Iris pigment epithelial cell (primary cell): ENCODE results near the gene CTSL.

Experiments used
- DNase-seq: peaks from one replicate; pipeline ENCODE4 v3.0.0-alpha.2; 2011; ENCODE audit warnings: low read depth

CTSL gene

DNA sequence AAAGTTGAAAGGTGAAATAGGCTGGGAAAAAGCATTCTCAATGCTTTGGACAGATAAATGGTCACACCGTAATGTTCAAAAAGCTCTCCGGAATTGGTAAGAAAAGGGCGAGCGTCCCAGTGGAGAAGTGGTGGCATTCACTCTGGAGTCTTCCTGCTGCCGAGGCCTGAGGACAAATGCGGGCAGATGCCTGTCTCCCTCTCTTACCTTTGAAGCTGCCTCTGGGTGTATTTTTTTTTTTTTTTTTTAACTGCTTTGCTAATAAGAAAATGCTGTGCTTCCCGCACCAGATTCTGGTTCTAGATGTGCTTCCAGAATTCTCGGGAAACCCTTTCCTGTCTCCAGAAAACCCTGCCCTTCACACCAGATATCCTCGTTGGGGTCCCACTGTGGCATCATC lies 24.4 kb upstream of the CTSL start:
- no peak for DNase-seq

DNA sequence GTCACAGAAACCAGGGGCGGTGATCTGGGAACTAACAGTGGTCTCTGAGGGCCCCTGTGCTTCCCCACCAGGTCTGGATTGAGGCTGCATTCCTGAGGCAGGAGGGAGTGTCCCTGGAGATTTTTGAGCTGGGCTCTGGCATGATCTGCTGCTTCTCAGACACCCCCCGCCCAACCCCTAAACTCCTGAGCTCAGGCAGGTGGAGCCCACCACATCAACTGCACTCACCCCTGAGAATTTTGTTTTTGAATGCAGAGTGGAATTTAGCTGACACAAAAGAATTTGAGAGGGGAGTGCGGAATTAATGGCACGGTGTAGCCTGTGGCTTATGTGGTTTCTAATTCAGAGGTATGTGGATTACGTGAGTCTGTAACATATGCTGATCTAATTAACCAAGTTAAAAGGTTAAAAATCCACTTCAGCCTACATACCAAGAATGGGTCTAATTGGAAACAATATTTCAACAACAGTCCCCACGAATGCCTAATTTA lies 23.9 kb upstream of the CTSL start:
- peak; percentile 34 for DNase-seq

DNA sequence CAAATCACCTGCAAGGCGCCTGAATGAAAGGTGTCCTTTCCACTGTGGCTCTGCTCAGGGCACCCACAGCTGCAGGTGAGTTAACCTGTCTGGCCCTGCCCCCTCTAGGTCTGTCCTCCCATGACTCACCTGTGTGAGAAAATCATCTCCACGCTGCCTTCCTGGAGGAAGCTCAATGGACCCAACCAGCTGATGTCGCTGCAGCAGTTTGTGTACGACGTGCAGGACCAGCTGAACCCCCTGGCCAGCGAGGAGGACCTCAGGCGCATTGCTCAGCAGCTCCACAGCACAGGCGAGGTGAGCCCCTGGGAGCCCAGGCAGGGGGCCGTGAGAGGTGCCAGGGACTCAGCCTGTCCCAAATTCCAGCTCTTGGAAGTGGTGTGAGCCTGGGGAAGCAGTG lies 23.0 kb upstream of the CTSL start:
- no peak for DNase-seq

DNA sequence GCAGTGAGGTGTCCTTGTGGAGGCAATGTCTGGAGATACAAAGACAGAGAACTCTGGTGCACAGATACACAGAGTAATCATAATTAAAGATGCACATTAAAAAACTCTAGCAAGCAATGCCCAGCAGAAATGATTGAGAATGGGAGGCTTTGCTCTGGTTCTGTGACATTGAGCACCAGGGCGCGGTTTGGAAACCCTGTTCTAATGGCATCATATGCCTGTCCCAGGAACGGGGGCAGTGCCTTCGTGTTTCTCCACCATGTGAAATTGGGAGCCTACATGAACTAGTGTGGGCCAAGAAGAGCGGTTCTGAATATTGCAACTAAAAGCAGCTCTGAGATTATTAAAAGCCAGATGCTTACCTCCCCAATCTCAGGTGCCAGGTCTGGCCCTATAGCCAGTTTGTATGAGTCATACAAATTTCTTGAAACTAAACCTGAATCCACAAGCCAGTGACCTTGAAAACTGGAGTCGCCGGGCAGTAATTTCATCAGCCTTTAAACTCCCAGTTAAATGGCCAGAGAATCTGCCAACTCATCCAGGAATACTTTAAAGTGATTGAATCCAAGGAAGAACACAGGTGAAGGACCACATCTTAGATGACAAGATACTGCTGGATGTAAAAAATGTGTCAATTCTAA lies 22.2 kb upstream of the CTSL start:
- DNase-seq: peak; percentile 38

DNA sequence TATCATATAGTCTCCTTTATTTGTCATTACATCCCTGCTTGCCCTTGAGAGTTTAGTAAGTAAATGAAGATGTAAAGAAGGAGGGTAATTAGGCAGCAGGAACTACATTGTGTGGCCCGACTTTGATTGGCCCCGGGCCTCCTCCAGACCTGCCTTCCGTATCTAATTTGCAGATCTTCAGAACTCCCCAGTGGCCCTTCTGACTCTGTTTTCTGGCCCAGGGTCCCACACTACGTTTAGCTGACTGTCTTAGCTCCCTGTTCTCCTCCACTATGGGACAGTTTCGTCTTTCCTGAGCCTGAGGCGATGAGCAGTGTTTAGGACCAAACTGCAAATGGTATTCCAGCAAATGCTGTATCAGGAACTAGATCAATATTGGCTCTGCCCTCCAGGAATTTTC lies 21.6 kb upstream of the CTSL start:
- DNase-seq: no peak

DNA sequence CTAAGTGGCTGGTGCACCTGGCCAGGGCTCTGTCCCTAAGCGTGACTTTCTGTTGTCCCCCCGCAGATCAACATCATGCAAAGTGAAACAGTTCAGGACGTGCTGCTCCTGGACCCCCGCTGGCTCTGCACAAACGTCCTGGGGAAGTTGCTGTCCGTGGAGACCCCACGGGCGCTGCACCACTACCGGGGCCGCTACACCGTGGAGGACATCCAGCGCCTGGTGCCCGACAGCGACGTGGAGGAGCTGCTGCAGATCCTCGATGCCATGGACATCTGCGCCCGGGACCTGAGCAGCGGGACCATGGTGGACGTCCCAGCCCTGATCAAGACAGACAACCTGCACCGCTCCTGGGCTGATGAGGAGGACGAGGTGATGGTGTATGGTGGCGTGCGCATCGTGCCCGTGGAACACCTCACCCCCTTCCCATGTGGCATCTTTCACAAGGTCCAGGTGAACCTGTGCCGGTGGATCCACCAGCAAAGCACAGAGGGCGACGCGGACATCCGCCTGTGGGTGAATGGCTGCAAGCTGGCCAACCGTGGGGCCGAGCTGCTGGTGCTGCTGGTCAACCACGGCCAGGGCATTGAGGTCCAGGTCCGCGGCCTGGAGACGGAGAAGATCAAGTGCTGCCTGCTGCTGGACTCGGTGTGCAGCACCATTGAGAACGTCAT lies 19.7 kb upstream of the CTSL start:
- no peak for DNase-seq

DNA sequence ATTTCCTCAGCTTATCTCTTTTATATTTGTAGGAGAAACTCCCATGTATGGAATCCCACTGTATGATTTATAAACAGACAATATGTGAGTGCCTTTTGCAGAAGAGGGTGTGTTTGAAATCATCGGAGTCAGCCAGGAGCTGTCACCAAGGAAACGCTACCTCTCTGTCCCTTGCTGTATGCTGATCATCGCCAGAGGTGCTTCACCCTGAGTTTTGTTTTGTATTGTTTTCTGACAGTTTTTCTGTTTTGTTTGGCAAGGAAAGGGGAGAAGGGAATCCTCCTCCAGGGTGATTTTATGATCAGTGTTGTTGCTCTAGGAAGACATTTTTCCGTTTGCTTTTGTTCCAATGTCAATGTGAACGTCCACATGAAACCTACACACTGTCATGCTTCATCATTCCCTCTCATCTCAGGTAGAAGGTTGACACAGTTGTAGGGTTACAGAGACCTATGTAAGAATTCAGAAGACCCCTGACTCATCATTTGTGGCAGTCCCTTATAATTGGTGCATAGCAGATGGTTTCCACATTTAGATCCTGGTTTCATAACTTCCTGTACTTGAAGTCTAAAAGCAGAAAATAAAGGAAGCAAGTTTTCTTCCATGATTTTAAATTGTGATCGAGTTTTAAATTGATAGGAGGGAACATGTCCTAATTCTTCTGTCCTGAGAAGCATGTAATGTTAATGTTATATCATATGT lies 18.0 kb upstream of the CTSL start:
- DNase-seq: peak; percentile 50

DNA sequence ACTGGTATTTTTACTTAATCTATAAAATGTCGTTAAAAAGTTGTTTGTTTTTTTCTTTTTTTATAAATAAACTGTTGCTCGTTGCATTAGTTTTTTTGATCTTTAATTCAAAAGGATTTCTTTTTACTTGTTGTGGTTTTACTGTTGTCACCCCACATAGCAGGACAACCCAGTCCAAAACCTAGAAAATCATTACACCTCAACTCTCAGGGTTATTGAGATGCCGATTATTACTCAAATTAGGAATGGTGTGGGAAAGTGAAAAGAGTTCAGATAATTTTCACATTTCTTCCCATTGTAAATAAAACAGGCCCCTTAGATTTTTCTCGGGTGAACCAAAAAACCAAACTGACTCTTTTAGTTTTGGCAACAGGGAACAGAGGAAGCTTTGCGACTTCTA lies 17.4 kb upstream of the CTSL start:
- DNase-seq: no peak

DNA sequence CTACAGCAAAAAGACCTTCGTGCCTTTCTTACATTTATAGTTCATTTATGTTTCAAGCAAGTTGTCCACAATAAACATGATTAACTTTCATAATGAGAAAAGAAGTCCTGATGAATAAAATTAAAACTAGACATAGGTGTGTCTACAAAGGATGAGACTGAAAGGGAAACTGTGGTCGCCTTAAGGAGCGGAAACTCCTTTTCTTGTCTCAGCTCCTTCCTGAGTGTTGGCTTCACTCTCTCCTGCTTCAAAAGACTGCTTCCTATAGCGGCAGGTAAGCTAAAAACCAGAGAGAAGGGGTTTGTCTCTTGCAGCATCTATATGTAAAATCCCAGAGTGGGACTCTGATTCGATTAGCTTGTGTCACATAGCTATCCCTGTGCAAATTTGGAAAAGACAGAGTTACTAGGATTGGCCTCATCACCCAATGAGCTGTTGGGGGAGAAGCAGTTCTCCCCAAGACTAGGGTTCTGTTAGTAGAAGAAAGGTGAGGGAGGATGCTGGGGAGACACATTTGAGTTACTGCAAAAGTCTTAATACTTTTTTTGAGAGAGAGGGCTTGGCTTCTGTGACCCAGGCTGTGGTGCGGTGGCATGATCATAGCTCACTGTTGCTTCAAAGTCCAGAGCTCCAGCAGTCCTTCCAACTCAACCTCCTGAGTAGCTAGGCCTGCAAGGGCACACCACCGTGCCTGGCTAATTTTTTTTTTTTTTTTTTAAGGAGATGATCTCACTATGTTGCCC lies 16.8 kb upstream of the CTSL start:
- DNase-seq: no peak

DNA sequence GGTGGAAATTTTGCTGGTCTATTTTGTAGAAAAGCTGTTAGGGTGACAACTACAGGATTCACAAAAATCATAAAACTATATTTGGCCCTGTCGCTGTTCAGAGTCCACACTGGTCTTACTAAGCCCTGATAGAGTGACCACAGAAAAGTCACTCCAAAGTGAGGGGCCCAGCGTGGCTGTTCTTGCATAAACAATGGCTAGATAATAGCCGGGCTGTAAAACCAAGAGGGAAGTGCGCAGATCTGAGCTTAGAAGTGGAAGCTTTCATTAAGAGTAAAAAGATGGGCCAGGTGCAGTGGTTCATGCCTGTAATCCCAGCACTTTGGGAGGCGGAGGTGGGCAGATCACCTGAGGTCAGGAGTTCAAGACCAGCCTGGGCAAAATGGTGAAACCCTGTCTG lies 15.5 kb upstream of the CTSL start:
- no peak for DNase-seq

DNA sequence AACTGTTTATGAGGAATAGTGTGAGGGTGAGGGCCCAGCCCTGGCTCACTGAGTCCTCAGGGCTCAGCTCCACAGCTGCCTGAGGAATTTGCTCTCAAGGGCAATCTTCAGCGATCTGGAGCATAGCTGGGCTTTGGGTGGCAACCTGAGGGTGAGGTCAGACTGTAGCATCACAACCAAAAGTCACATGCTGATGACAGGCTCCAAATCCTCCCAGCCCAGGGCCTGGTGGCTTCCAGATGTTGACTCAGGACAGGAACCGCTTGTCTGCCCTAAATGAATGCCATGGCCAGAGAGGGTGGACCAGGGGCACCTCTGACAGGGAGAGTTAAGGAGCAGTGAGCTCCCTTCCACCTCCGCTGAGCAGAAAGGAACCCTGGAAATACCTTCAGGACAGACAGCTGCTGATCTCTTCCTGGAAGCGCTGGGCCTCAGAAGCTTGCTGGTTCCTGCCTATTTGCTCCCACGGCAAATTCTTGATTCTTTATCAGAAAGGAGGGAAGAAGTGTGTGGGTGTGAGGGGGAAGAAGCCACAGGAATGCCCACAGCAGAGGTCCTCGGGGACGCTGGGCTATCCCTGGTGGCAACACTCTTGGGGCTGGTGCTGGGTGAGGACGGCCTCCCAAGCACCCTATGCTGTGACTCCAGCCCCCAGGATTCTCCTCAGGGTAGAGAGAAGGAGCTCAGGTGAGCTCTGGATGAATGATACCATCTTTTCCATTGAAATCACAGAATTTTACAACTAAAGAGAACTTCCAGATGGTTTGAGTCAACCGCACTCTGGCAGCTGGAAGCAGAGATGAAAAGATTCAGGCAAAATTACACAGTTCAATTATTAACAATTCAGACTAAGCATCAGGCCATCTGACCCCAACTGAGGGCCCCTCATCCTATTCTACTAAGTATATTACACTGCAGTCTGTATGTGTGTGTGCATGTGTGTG lies 13.8 kb upstream of the CTSL start:
- DNase-seq: peak; percentile 71

DNA sequence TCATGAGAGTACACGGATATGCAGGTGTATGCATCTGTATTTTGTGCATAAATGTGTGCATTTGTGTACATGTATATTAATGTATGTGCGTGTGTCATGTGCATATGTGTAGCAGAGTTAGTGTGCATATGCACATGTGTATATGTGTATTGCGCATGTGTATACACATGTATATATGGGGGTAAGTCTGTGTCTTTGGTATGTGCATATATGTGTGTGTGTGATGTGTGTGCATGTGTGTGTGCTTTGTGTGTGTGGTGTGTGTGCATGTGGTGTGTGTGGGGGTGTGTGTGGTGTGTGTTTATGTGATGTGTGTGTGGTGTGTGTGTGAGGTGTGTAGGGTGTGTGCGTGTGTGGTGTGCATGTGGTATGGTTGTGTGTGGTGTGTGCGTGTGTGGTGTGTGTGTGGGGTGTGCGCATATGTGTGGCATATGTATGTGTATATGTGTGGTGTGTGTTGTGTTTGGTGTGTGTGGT lies 13.1 kb upstream of the CTSL start:
- no peak for DNase-seq

DNA sequence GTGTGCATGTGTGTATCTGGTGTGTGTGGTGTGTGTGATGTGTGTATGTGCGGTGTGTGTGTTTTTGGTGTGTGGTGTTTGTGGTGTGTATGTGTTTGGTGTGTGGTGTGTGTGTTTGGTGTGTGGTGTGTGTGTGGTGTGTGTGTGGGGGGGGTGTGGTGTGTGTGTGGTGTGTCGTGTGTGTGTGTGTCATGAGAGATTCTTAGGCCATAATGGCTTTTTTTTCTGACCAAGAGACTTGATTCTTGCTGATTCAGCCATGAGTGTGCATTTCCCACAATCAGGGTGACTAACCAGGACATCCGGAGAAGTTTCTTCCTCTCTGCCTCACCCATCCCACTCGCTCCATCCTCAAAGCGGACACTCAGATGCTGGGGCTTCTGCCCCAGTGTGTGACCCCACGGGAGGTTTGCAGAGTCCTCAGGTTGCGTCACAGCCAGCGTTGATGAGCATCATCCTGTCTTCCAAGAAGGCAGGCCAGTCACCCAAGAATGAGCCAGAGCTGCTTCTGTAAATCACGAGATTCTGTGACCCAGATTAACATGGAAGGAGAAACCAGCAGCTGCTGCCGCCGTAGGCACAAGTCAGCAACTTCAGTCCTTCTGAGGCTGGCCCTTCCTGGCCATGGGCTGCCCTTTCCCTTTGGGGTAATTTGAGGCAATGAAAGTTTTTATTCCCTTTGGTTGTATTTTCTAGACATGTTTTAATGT lies 12.5 kb upstream of the CTSL start:
- DNase-seq: peak; percentile 100

DNA sequence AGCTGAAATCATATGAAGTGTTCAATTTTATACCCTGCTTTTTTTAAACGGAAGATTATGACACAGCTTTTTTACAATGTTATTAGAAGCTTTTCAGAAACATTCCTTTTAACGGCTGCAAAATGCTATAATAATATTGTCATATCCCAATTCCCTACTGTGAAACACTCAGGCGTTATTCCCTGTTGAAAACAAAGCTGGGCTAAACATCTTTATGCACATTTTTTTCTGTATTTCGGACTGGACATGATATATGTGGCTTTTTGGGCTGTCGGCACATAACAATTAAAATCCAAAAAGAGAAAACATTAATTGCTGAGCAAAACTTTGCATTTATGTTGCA lies 12.0 kb upstream of the CTSL start:
- DNase-seq: no peak

DNA sequence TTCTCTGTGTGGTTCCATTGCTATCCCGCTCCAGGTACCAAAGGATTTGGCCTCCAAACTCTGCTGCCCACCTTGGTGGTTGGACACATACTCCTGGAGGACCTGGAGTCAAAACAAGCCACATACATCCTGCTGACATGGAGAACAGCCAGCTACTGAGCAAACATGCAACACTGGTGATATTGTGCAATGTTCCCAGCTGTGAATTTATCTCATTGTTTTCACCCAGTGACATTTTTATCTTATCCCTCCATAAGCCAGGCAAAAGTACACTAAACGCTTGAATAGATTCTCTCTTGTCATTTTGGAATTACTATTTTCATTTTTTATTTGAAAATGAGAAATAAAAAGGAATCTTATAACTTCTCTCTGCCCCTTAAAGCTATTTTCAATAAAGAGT lies 11.1 kb upstream of the CTSL start:
- peak; percentile 94 for DNase-seq

DNA sequence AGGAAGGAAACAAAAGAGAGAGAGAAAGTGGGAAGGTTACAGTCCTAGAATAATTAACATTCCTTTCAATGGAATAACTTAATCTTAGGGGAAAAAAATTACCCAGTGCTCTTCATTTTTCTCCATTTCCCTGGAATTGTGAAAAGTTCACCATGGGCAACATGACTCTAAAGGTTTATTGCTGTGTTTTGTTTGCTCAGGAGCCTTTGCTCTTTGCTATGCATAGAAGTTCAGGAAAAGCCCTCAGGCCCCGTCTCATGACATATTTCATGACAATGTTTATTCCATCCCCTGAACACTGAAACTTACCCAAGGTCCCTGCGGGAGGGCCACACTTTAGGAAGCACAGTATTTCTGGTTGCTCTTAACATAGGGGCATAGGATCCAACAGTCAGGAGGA lies 9.8 kb upstream of the CTSL start:
- no peak for DNase-seq

DNA sequence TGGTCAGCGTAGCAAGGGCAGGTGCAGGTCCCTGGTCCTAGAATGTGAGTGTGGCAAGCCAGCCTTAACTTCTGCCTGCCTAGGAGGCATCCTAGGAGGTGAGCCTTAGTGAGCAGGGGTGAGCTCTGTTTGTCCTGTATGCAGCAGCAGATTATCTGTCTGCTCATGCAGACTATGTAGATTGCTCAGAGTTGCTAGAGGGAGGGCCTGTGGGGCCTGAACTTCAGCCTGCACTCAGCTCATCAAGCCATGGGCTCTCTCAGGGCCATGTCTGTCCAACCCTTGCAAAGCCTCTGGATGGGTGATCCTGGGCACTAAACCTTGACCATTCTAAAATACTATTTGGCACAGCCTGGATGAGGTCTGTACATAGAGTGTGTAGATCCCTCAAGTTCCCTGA lies 8.5 kb upstream of the CTSL start:
- DNase-seq: no peak

DNA sequence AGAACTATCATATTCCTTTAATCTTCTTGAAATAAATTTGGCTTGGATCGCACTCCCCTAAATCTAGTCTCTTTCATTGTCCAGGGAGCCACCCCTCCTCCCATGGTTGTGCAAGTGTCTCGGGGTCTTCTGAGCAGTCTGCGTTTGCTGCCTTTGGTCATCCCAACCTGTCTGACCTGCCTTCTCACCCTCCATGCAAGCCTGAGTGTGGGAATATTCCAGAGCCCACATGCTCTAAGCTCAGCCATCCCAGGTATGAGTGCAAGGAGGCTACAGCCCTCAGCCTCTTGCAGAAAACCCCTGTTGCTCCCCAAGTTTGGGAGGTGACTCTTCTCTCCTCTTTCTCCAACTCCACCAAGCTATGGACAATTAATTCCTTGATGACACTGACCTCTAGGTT lies 7.7 kb upstream of the CTSL start:
- DNase-seq: no peak

DNA sequence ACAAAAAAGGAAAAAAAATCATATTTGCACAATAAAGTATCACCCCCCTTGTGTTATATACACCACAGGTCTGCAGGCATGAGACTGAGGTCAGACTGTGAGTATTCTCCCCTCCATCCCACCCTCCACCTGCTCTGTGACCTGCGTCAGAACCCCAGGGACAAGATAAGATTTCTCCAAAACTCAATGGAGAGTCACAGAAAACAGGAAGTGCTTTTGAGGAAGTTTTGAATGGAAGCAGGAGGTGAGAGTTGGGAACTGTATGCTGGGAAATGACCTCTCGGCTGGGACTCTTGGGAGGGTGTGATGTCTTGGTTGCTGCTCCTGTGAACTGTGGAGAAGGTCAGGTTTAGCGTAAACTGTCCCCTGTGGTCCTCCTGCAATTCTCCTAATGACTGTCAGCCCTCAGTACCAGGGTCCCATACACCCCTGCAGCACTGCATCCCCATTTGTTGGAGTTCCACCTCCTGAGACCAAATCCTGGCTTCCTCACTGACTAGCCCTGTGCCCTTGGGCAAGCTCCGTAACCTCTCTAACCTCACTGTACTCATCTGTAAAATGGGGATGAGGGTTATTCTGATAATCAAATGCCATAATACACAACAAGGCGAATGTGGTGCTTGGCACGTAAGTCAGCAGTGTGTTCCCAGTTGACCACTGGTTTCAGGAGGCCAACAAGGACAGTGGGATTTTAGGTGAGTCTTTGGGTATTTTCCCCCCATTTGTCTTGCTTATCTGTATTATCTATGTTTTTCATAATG lies 6.9 kb upstream of the CTSL start:
- DNase-seq: no peak

DNA sequence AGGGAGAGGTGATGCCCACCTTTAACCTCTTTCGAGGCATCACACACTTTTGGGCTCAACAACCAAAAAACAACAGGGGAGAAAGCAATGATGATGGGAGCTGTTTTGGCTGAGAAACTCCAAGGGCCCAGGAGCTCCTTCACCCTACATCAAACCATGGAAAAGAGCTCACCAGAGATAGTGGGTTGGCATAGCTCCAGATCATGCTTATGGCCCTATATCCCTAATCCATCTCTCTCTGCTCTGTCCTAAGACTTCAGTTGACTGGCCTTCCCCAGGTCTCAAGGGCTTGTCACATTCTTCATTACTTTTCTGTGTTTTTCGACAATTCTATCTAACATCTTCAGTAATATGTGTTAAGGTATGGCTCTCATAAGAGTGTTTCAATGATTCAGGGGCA lies 5.7 kb upstream of the CTSL start:
- no peak for DNase-seq
